Right hindlimb (tissue), 1 donor: ENCODE results near the gene TEX261.

Experiments
- DNase-seq: peaks from one replicate; pipeline ENCODE4 v3.0.0-alpha.2; 2018

The TEX261 gene

DNA sequence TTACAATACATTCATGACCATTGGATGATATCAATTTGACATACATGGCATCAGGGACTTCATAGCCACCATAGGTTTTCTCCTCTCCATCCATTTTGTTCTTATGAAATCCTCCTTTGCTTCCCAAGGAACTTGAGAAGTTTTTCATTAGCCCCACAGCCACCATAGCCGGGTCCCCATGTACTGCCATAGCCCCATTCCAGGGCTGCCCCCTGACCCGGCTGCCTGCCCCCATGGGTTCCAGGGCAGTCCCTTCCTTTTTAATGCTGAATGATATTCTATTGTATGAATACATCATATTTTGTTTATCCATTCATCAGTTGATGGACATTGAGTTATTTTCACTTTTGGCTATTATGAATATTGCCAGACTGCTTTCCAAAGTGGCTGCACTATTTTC lies 38.5 kb downstream of the TEX261 start:
- no peak for DNase-seq

DNA sequence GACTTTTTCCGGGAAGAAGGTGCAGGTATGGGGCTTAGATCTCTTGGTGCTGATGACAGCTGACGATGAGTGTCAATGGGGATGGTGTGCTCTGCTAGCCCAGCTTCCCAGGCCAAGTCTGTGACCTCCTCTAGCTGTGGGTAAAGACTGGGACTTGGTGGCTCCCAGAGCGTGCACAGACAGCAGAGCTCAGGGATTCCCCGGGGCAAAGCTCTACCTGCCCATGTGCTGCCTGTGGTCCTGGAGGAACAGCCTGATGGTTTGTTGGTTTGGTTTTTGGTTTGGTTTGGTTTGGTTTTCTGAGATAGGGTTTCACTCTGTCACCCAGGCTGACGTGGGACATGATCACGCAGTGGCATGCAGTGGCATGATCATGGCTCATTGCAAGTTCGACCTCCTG lies 39.8 kb downstream of the TEX261 start:
- no peak for DNase-seq

DNA sequence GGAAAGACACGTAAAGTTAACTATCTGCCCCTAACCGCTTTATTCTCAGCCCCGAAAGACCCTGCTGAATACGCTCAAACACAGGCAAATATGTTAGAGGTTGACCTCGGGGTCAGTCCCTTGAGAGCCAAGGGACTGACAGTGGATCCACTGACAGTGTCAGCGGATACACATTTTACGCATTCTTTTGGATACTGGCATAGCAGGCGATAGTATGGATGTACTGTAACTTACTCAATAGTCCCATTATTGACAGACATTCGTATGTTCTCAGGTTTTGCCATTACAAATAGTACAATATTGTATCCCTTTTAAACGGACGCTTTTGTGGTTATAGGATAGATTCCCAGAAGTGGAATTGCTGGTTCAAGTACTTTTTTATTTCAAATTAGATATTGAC lies 45.6 kb downstream of the TEX261 start:
- no peak for DNase-seq

DNA sequence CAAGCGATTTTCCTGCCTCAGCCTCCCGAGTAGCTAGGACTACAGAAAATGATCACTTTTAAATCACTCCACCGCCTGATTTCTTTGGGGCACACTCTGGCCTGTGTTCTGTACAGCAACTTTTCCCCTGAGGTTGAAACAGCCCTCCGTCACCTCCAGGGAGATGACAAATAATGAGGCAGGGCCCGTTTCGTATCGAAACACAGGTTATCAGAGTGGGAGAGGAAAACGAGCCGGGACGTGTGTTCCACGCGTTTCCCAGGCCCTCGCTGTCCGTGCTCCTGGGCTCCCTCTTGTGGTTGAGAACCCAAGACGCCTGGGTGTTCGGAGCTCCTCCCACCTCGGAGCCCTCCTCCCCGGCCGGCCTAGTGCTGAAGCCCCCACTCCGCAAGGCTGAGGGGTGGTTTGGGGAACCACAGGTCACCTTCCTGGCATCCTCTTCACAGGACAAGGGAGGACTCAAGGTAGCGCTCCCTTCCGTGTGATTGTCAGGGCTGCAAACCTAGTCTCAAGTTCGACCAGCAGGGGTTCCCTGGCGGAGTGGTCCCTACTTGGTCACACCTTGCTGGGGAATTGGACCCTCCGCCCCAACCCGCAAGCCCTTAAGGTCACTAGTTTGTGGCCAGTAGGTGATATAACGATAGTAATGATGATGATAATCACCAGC lies 46.2 kb downstream of the TEX261 start:
- peak; percentile 81 for DNase-seq

DNA sequence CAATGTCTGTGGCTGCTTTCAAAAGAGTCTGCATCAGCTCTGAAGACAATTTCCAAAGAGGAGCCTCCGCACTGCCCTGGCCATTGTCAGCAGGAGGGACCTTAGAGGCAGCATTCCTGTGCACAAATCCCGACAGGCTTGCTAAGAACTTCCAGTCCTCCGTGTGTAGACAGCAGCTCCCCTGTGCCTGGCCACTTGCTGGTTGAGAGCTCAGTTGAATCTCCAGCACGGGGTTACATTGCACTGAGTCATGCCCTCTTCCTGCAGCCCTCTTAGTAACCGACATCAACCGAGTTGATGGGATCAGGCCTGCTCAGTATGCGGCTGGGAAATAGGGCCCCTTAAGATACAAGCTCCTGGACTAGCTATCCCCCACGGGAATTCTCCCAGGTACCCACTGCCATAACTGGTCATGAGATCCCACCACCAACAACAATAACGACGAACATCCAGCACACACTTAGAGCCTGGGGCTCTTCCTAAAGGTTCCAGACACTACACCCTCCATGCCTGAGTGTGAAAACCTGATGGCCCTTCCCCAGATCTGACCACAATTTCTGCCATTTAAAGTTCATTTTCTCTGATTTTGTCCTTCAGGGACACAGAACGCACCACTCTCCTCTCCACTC lies 47.0 kb downstream of the TEX261 start:
- DNase-seq = no peak

DNA sequence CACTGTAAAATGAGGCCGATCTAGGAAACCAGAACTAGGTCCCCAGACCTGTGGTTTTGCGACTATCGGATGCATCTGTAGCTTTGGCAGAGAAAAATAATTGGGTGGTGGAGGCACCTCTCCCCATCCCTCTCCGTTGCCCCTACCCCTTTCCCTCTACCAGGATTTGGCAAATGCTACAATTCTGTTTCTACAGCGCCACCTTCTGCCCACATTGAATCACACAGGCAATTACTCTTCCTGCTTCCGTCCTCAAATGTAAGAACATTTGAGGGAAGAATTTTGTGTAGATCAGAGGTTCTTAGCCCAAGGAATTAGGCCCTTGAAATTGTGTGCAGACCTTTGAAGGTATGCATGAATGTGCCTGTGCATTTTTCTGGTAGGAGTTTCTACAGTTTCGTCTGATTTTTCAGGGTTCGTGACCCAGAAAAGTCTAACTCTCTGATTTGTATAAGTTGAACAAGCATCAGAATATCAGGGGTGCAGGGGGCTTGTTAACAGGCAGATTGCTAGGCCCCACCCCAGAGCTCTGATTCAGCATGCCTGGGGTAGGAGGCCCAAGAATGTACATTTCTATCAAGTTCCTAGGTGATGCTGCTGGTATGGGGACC lies 47.7 kb downstream of the TEX261 start:
- peak; percentile 53 for DNase-seq

DNA sequence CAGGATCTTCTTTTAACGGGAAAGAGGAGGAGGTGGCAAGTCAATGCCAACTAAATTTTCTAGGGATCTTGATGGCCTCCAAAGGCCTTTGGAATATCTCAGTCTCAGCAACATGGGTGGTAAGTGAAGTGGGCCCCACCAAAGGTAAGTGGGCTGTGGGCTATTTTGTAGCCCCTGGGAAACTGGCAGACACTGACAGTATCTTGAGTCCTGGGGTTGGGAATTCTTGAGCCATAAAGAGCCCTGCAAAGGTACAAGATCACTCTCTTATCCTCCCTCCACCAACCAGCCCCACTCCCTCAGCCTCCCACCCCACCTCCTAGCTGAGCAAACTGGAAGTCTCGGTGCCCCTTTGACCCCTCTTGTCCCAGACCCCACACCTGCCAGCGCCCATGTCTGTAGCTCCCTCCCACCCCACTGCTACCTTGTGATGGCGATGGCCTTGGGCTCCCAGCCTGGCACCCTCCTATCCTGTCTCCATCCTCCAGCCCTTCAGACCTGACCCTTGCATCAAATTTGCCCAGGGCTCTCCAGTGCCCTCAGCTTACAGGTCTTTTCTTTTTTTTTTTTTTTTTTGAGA lies 50.5 kb downstream of the TEX261 start:
- DNase-seq = no peak

DNA sequence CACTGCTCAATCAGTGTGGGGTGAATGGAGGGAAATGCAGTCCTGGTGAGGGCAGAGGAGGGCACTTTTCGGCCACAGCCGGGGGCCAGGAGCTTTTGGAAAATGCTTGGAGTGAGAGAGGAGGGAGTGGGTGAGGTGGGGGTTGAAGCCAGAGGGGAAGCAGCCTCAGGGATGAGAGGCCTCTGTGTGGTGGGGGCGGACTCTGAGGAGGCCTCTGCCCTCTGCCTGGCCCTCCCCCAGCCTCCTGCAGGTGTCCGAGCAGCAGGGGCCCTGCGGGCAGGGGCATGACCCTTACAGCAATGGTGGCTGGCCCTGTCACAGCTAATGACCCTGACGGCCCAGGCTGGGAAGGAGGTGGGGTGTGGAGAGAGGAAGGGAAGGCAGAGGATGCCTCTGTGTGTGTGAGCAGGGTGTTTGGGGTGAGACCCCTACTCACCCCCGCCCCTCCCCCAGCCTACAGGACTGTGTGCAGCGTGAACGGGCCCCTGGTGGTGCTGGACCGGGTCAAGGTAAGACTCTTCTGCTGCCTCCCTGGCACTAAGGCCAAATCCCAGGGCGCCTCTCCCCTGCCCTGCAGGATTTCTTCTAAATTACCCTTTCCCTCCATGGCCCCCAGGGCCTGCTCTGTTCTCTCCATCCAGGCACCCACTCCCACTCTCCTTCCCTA lies 51.3 kb downstream of the TEX261 start:
- no peak for DNase-seq

DNA sequence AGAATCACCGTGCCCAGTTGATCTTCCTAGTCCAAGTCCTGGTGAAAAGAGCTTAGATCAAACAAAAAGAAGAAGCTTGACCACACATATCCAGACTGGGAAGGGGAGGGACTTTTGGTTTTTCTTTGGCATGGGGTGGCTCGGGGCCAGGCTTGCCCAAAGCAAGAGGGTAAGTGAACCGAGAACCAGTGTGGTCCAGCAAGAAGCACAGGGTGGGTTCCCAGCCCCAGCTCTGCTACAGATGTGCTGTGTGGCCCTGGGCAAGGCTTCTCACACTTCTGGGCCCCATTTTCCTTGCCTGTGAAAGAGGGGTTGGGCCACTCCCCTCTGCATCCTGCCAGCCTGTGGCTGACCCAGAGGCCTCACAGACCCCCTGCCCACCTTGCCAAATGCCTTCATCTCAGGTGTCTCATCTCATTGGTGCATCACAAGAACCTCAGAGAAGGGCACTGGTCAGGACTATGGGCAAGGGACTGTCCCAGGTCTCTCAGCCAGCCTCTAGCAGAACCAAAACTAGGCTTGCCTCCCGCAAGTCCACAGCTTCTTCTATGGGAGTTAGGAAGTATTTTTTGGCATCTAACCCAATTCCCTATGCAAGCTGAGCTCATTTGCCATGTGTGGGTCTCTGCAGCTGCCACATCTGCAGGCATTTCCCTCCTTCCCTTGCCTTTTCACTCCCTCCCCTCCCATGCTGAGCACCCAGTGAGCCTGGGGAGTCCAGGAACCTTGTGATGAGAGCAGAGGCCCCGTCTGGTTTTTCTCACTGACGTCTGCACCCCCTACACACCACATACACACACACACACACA lies 52.1 kb downstream of the TEX261 start:
- DNase-seq = no peak

DNA sequence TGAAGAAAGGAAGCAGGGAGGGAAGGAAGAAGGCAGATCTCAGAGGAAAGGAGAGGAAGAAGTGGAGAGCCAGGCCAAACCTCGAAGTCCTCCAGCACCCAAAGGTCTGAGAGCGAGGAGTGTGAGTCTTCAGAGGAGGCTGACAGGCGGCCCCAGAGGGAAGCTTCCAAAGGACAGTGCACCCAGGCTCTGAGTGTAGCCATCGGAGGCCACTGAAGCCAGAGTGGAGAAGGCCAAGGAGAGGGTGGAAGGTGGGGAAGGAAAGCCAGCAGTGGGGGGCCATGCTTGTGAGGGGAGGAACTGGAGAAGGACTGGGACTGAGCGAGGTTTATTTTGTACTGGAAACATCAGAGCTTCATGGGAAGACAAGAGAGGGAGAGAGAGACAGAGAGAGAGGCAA lies 53.0 kb downstream of the TEX261 start:
- DNase-seq = no peak

DNA sequence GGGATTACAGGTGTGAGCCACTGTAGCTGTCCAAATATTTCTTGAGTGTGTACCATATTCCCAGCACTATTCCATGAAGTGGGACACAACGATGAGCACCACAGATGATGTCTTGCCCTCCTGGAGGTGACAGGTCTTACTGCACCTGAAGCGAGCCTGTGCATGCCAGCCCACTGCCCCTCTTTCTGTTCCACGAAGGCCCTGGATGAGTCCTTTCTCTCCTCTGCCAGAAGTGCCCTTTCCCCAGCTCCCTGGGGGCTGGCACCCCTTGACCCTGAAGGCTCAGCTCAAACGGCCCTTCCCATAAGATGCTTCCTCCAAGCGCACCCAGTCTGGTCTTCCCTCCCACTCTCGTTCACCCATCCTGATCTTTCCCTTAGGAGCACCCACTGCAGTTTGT lies 53.5 kb downstream of the TEX261 start:
- DNase-seq = no peak

DNA sequence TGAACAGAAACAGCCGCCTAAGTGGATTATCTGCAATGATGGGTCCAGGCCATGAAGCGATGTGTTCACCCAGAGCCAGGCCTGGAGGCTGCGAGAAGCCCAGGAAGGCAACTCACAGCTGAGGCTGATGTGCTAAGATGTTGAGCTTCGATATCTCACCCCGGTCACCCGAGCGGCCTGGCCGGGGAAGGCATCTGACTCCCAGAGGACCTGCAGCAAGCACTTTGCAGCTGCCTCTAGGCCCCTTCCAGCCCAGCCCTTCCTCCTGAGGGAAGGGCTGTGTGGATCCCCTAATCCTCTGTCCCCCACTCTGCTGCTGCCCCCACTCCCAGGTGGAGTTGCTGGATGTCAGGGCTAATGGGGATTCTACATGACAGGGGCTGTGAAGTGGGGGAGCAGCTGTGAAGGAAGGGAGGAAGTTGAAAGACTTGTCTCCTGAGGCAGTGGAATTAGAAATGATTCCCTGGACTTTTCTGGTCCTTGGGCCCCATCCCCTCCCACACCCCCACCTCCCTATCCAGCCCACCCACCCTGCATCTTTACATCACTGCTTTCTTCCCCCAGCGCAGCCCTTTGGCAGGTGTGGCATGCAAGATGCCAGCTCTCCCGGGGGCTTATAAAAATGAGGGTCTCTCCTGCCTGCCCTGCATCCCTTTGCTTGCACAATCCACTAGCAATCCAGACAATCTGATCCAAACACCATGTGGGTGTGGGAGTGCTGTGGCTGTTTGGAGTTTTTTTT lies 54.7 kb downstream of the TEX261 start:
- DNase-seq = no peak

DNA sequence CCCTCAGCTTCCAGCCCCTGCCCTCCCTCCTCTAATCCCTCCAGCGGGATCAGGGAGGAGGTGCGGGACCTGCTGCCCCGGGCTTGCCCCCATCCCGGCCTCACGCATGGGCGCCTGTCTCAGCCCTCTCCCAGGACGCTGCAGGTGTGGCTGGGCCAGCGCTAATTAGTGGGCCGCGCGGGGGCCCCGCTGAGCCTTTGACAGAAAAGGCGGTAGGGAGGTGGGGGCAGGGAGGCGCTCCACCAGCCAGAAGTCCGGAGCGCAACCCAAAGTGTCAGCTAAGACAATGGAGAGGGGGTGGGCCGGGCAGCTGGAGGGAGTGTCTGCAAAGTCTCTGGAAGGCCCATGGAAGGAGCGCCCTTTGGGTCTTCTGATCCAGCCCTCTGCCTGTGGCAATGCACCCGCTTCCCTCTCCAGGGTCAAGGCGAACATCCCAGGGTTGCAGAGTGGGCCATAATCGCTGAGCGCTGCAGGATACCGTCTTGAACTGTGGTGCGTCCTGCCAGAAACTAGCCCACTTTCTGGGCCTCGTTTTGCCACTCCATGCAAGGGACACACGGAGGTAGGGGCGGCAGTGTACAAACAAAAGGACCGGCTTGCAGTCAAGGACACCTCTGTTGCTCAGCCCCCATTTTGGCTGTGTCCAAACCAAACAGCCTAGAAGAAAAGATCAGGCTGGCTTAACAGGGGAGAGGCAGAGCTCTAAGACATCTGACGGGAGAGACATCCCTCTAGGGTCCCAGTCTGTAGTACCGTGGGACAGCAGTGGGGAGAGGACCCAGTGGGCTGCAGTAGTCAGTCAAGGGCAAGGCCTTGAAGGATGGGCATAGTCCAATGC lies 55.5 kb downstream of the TEX261 start:
- DNase-seq = no peak

DNA sequence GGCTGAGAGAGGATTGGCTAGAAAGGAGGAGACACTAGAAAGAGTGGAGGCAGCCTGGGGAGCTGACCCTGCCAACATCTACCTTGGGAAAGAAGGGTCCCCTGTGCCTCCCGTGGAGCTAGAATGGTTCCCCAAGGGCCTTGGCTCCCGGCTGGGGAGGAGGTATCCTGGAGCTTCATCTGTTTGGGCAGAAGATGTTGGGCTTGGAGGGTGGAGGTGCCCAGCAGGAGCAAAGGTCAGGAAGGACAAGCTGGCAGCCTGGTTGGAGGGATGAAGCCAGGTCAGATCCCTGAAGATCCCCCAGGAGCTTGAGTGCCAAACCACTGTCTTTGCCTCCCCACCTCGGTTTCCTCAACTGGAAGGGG lies 56.1 kb downstream of the TEX261 start:
- no peak for DNase-seq

DNA sequence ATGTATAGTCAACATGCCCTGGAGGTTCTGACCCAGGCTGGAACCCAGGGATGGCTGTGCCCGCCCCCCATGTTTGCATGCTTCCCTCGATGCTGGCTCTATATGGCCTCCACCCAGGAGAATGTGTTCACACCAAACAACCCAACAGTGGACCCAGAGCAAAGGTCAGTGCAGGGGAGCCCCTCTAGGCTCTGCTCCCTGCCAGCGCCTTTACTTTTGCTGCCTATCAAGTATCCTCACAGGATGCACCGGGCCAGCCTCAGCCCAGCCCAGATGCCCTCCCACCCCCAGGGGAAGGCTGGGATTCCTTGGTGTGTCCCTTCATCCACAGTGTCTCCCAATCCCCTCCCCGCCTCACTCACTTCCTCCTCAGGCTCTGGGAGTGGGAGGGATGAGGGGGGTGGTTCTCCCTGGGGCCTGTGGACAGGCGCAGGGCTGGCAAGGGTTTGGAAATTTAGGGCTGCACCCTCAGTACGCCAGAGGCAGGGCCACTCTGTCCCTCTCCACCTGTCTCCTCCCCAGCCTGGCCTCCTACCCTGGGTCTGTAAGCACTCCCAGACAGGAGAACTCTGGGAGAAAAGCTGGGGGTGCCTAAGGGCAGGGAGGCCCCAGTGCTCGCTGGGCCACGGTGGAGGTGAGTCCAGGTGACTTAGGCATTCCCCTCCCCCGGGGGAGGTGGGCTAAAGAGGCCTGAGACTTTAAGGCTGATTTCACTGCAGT lies 56.6 kb downstream of the TEX261 start:
- DNase-seq = no peak

DNA sequence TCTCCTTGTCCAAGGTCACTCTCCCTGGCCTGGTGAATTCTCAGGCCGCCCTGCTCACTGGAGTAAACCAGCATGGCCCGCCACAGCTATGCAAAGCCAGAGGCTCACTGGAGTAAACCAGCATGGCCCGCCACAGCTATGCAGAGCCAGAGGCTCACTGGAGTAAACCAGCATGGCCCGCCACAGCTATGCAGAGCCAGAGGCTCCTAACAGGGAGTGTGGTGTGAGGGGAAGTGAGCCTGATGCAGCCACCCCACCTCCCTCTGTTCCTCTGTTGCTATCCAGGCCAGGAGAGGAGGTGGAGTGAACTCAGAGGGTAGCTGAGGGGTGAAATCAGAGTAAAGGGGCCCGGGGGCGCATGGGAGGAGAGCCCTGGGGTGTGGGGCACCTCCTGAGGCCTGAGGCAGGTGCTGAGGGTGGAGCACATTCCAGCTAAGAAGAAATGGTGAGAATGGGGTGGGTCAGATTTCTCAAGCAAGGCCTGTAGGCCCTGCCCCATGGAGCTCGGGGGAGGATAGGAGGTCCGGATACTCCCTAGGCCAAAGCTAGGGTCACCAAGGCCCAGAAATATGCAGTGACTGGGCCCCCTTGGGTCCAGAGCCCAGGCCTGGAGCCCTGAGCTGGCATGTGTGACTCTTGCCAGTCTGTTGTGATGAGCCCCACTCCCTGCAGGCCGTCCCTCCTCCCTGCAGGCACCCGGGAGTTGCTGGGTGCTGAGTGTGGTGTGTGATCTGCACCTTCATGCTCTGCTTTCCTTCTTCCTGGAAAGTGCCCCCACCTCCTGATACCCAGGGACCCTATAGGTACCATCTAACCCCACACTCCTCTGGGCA lies 57.5 kb downstream of the TEX261 start:
- no peak for DNase-seq

DNA sequence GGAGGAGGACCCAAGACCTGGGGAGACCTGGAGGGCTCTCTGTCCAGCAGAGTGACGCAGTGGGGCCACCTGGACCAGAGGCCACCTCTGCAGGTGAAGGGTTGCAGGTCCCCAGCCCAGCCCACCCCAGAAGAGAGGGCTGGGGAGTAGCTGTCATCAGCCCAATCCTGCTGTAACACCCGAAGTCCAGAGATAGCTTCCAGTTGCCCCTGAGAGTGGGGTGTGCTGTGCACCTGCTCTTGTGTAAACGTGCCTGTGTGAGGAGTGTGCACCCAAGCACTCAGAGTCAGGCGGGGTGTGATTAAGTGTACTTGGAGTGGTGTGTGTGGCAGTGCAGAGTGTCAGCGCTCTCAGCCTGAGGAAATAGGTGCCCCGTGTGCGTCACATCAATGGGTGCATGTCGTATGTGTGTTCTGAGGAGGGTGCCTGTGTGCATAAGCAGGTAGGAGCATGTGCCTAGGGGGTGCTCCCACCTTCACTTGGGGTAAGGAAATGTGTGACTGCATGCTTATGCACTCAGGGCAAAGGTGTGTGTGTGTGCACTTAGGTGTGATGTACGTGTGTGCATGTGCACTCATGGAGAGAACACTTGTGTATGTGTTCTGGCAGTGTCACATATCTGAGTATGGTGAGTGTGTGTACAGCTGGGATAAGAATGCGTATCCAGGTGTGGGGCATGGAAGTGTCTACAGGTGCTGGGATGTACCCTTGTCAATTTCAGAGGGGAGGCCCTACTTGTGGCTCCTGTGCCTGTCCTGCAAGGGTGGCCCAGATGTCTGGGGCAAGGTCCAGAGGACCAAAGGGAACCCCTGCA lies 58.3 kb downstream of the TEX261 start:
- DNase-seq = no peak
